ENCODE data around the gene TPM2.

The TPM2 gene

DNA sequence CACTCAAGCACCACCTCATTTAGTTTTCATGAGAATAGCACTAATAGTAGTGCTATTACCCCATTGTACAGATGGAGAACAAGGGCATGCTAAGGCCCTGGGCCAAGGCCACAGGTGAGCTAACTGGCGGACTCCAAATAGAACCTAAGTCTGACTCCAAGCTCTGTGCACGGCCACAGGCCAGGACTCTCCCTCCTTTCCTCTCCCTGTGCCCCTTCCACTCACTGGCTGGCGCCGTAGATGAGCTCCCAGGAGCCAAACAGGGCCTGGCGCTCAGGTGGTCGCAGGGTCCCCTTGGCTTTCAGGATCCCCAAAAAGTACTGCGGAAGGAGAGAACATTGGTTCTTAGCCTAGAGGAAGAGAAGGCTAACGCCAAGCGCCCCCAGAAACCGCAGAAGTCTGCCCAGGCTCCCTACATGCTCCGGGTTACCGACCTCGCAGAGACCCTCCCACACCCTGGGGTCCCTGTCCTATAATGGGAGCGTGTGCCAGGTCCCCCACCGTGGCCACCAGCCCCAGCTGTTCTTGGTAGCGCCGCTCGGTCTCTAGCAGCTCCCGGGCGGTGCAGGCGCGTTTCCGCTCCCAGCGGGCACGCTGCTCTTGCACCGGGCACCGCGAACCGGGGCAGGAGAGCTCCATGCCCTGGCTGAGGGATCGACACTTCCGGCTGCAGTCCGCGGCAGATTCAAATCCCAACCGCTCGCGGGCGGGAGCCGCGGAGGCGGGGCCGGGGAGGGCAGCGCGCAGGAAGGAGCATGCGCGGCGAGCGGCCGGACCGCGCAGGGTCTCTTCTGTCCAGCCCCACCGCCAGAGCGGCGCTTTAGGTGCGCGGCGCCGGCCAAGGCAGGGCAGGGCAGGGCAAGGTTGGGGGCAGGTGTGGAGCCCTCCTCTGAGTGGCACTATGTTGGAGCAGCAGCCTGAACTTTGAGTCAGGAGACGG is 24.9 kb downstream of the TPM2 start, which contains the start of gene ARHGEF39:
TSS of gene ARHGEF39 (minus strand) at position 665 of the 940 bp plus-strand sequence. CDS start at position 639, 26 bp downstream.
- Histone ChIP-seq H3F3A (ENCODE audit: insufficient read depth) (peaks cover 46% of the 10 kb centered on the region), H3K4me3 (ENCODE audit: insufficient read depth, low read length, poor library complexity, severe bottlenecking) (peak within 1 kb of the TSS; percentile 64), H4K20me1 (ENCODE audit: low read depth, low read length) (no peaks in the 10 kb centered on the region), H3K9me2 (replicated peaks; ENCODE audit: insufficient read depth, low read length) (no peaks in the 10 kb centered on the region), H3K27me3 (ENCODE audit: low read length) (no peaks in the 10 kb centered on the region), H3K9ac (ENCODE audit: low read length) (peak within 1 kb of the TSS; percentile 80), H3K9me3 (ENCODE audit: insufficient read depth, low read length) (no peaks in the 10 kb centered on the region), H3K36me3 (ENCODE audit: low read length) (no peaks in the 10 kb centered on the region), H3K27ac (ENCODE audit: low read depth, low read length) (peak within 1 kb of the TSS; percentile 86), H3K4me2 (ENCODE audit: low read depth, low read length, poor library complexity, severe bottlenecking) (peak within 1 kb of the TSS; percentile 70), H2AFZ (ENCODE audit: low read depth, low read length, severe bottlenecking) (peak within 1 kb of the TSS; percentile 79), H3K79me2 (ENCODE audit: insufficient read depth, low read length) (0 out of 2 replicates have a peak, but pooled peaks cover 8% of the 10 kb centered on the region)
- no peak for TF ChIP-seq EZH2phosphoT487 (conservative IDR thresholded peaks at IDR 0.05; ENCODE audit: low read length)
- TF ChIP-seq CTCF (IDR thresholded peaks at IDR 0.05; ENCODE audit: insufficient read depth, low read length, poor library complexity, severe bottlenecking) = peak; percentile 37

DNA sequence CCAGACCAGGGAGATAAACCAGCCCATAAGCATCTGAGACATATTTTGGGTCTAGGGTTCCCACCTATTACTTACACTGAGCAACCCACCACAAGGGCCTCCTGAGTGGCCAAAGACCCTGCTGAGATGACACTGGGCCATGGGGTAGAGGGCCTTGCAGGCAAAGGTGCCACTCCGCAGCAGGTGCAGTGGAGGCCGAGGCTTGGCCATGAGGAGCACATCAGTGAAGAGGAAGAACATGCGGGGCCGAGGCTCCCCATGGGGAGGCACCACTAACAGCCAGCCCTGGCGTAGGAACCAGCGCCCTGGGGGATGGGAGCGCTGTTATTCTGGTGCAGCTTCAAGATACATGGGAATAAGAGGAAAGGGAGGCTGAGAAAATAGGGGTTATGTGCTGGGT is 27.3 kb downstream of the TPM2 start:
- H3K27me3 ChIP-seq (ENCODE audit: low read length) = no peaks in the 10 kb centered on the region
- H2AFZ ChIP-seq (ENCODE audit: low read depth, low read length, severe bottlenecking) = no peak overlapping the region
- no peak overlapping the region for H3K9ac ChIP-seq (ENCODE audit: low read length)
- peaks cover 60% of the 10 kb centered on the region for H3F3A ChIP-seq (ENCODE audit: insufficient read depth)
- no peaks in the 10 kb centered on the region for H3K9me3 ChIP-seq (ENCODE audit: insufficient read depth, low read length)
- H3K36me3 ChIP-seq (ENCODE audit: low read length) = no peaks in the 10 kb centered on the region
- no peaks in the 10 kb centered on the region for H4K20me1 ChIP-seq (ENCODE audit: low read depth, low read length)
- H3K27ac ChIP-seq (ENCODE audit: low read depth, low read length) = no peak overlapping the region
- no peak overlapping the region for H3K4me2 ChIP-seq (ENCODE audit: low read depth, low read length, poor library complexity, severe bottlenecking)
- TF ChIP-seq CTCF (IDR thresholded peaks at IDR 0.05; ENCODE audit: insufficient read depth, low read length, poor library complexity, severe bottlenecking) = no peak
- TF ChIP-seq EZH2phosphoT487 (conservative IDR thresholded peaks at IDR 0.05; ENCODE audit: low read length) = no peak
- no peak overlapping the region for H3K4me3 ChIP-seq (ENCODE audit: insufficient read depth, low read length, poor library complexity, severe bottlenecking)
- no peaks in the 10 kb centered on the region for H3K9me2 ChIP-seq (replicated peaks; ENCODE audit: insufficient read depth, low read length)
- peaks cover 14% of the 10 kb centered on the region; the same call in 1 of the 2 replicates for H3K79me2 ChIP-seq (ENCODE audit: insufficient read depth, low read length)

DNA sequence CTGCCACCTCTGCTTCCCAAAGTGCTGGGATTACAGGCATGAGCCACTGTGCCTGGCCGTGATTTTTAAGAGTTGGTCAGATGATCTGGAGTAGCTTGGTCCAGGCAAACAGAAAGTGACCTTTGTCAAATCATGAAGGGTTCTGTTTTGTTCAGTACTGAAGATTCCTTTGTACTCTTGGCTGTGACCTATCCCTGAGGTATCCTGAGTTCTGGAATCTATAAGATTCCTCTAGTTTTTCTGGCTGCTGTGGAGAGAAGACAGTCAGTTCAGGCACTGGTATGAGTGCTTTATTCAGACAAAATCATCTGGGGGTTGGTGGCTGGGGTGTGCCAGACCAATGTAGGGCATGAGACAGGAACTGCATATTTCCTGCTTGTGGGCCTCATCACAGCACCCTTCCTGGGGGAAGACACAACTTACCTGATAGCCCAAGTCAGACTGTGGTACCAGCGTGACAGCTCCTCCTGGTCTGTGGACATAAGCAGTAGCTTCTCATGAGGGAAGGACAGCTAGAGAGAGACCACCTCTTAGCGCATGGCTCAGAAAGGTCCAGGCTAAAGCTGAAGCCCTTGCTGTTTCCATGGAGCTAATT is 27.9 kb downstream of the TPM2 start:
- Histone ChIP-seq H3K79me2 (ENCODE audit: insufficient read depth, low read length) (peaks cover 14% of the 10 kb centered on the region; the same call in 1 of the 2 replicates), H3K9ac (ENCODE audit: low read length) (no peak overlapping the region)

More for the DNA sequence above, 27.9 kb downstream of the TPM2 start:
- Histone ChIP-seq H3K27ac (ENCODE audit: low read depth, low read length) (peak overlapping the region; percentile 13; the same call in 1 of the 2 replicates), H3K36me3 (ENCODE audit: low read length) (no peaks in the 10 kb centered on the region), H4K20me1 (ENCODE audit: low read depth, low read length) (no peaks in the 10 kb centered on the region), H3K4me3 (ENCODE audit: insufficient read depth, low read length, poor library complexity, severe bottlenecking) (no peak overlapping the region), H3K9me2 (replicated peaks; ENCODE audit: insufficient read depth, low read length) (no peaks in the 10 kb centered on the region), H3K4me2 (ENCODE audit: low read depth, low read length, poor library complexity, severe bottlenecking) (no peak overlapping the region), H2AFZ (ENCODE audit: low read depth, low read length, severe bottlenecking) (no peak overlapping the region), H3K9me3 (ENCODE audit: insufficient read depth, low read length) (no peaks in the 10 kb centered on the region), H3K27me3 (ENCODE audit: low read length) (no peaks in the 10 kb centered on the region), H3F3A (ENCODE audit: insufficient read depth) (peaks cover 66% of the 10 kb centered on the region)
- TF ChIP-seq EZH2phosphoT487 (conservative IDR thresholded peaks at IDR 0.05; ENCODE audit: low read length) (no peak), CTCF (IDR thresholded peaks at IDR 0.05; ENCODE audit: insufficient read depth, low read length, poor library complexity, severe bottlenecking) (no peak)
